ENCODE measurements around the gene TRIM44. TPM values are rescaled to one million over a fixed set of nuclear protein-coding genes. Genes with fewer than 3 reads are reported as not detected.

Gene TRIM44
- total RNA-seq, 1 donor from 2014 or later = 68.7 TPM

DNA sequence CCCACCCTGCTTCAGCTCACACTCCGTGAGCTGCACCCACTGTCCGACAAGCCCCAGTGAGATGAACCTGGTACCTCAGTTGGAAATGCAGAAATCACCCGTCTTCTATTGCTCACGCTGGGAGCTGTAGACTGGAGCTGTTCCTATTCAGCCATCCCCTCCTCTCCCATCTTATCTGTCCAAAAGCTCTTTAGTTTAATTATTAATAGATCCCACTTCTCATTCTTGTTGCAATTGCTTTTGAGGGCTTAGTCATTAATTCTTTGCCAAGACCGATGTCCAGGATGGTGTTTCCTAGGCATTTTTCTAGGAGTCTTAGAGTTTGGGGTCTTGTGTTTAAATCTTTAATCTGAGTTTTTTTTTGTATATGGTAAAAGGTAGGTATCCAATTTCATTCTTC is 116.8 kb downstream of the TRIM44 start:
- DNase-seq (ENCODE audit: low spot score) = no peak
- no peak overlapping the region for H3K4me3 Mint-ChIP-seq (ENCODE audit: unreplicated experiment)
- peaks cover 18% of the 10 kb centered on the region for H3K4me1 Mint-ChIP-seq (ENCODE audit: low read depth)
- TF ChIP-seq CTCF (IDR thresholded peaks at IDR 0.05) = no peak
- no peaks in the 10 kb centered on the region for H3K27me3 Mint-ChIP-seq (ENCODE audit: low read depth)
- H3K36me3 Mint-ChIP-seq (ENCODE audit: low read depth) = peaks cover 7% of the 10 kb centered on the region
- H3K9me3 Mint-ChIP-seq (ENCODE audit: low read depth) = peaks cover 16% of the 10 kb centered on the region
- no peak overlapping the region for H3K27ac Mint-ChIP-seq (ENCODE audit: unreplicated experiment)

DNA sequence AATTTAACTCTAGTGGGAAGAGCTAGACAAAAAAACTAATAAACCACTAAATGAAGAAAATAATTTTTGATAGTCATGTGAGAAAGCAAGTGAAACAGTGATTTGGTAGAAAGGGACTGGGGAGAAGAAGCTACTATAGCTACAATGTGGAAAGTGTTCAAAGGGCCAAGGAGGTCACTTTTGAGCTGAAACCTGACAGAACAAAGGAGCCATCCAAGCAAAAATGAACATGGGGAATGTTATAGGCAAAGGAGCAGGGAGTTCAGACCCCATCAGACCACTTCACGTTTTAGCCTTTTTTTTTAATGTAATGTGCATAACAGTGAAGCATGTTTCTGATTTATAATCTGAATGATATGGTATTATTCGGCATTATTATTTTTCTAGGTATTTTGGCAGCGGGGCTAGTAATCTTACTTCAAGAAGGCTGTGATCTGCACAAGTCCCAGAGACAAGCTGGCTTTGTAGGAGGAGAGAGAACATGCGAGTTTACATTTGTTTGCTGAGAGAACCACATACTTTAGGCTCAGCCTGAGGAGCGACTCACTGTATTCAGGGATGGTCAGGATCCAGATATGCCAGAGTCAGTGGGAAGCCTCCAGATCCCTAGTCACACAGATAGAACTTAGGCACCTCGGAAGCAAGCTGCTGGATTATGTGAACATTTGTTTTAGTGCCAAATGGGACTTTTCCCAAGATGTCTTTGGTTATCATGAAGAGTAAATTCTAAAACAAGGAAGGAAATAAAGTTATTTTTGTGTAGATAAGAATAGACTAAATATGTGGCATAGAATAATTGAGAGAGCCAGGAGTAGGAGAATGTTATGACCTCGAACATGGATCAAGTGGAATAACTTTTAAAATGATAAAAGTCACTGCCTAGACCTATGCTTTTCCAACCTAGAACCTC is 118.6 kb downstream of the TRIM44 start:
- no peak overlapping the region for H3K4me3 Mint-ChIP-seq (ENCODE audit: unreplicated experiment)
- H3K27ac Mint-ChIP-seq (ENCODE audit: unreplicated experiment) = peak overlapping the region; percentile 80
- no peak for DNase-seq (ENCODE audit: low spot score)
- H3K4me1 Mint-ChIP-seq (ENCODE audit: low read depth) = peaks cover 30% of the 10 kb centered on the region
- H3K36me3 Mint-ChIP-seq (ENCODE audit: low read depth) = peaks cover 6% of the 10 kb centered on the region
- peaks cover 12% of the 10 kb centered on the region for H3K9me3 Mint-ChIP-seq (ENCODE audit: low read depth)
- no peaks in the 10 kb centered on the region for H3K27me3 Mint-ChIP-seq (ENCODE audit: low read depth)
- TF ChIP-seq CTCF (IDR thresholded peaks at IDR 0.05) = no peak

DNA sequence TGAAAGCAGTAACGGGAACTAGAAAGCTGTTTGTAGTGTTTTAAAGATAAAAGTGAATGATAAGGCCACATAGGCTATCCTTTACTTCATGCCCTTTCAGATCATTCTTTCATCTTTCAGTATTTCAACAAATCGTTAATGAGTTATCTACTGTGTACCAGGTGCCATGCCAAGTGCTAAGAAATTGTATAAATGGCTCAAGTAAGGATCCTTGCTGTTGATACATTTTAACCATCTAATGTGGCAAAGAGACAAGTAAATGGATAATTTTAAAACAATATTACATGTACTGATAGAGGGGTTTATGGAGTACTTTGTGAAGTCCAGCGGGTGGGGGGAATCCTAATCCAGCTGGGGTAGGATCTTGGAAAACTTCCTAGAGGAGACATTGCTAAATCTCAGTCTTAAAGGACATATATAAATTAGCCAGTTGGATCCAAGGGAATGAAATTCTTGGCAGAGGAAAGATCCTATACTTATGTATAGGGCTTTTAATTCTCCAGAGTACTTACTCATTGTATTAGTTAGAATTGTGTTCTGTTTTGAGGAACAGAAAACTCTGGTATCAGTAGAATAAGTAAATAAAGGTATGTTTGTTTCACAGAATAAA is 119.4 kb downstream of the TRIM44 start:
- TF ChIP-seq CTCF (IDR thresholded peaks at IDR 0.05) = no peak
- Mint-ChIP-seq H3K9me3 (ENCODE audit: low read depth) (peaks cover 12% of the 10 kb centered on the region), H3K4me1 (ENCODE audit: low read depth) (peaks cover 38% of the 10 kb centered on the region)

DNA sequence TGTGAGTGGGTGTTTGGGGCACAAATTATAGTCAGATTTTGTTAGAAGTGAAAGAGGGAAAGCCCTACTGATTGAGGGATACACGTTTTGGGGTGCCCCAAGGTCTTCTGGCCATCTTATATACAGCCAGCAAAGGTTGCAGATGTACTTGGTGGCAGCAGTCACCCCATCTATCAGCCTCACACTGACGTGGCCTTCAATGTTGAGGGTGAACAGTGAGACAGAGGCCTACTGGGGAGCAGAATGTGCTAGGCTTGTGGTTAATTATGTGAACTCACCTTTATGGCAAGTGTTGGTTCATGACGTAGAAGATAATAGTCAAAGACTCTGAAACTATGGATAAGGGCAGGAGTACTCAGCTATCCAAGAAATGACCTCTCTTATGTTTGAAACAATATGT is 121.2 kb downstream of the TRIM44 start:
- DNase-seq (ENCODE audit: low spot score) = no peak
- Mint-ChIP-seq H3K27ac (ENCODE audit: unreplicated experiment) (no peak overlapping the region), H3K4me1 (ENCODE audit: low read depth) (peaks cover 54% of the 10 kb centered on the region), H3K4me3 (ENCODE audit: unreplicated experiment) (no peak overlapping the region), H3K27me3 (ENCODE audit: low read depth) (no peaks in the 10 kb centered on the region), H3K9me3 (ENCODE audit: low read depth) (peaks cover 6% of the 10 kb centered on the region), H3K36me3 (ENCODE audit: low read depth) (peaks cover 3% of the 10 kb centered on the region)
- TF ChIP-seq CTCF (IDR thresholded peaks at IDR 0.05) = no peak

More for the DNA sequence above, 119.4 kb downstream of the TRIM44 start:
- Mint-ChIP-seq H3K27me3 (ENCODE audit: low read depth) (no peaks in the 10 kb centered on the region), H3K4me3 (ENCODE audit: unreplicated experiment) (no peak overlapping the region), H3K27ac (ENCODE audit: unreplicated experiment) (peak overlapping the region; percentile 45), H3K36me3 (ENCODE audit: low read depth) (peaks cover 6% of the 10 kb centered on the region)
- DNase-seq (ENCODE audit: low spot score) = no peak

DNA sequence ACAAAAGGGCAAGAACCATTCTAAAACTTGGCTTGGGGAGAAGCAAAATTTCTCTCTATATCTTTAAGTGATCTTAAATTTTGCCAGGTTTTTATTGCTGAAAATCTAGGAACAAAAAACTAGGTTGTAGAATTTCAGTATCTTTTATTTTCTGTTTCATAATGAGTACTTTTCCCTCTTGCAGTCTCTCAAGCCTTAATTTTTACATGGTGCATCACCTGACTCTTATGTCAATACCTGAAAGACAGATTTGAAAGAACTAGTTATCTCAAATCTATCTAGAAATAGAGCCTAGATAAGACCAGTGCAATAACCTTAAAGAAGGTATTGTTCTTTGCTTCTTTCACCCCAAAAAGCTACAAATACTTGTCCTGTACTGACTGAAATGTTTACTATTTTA is 122.1 kb downstream of the TRIM44 start:
- Mint-ChIP-seq H3K27ac (ENCODE audit: unreplicated experiment) (peak overlapping the region; percentile 4), H3K27me3 (ENCODE audit: low read depth) (no peaks in the 10 kb centered on the region), H3K9me3 (ENCODE audit: low read depth) (peaks cover under 1% of the 10 kb centered on the region), H3K4me1 (ENCODE audit: low read depth) (peaks cover 59% of the 10 kb centered on the region), H3K4me3 (ENCODE audit: unreplicated experiment) (no peak overlapping the region), H3K36me3 (ENCODE audit: low read depth) (peaks cover under 1% of the 10 kb centered on the region)
- no peak for TF ChIP-seq CTCF (IDR thresholded peaks at IDR 0.05)
- no peak for DNase-seq (ENCODE audit: low spot score)
